ENCODE data around the gene SLC6A17. TPM values are rescaled to one million over a fixed set of nuclear protein-coding genes. Genes with fewer than 3 reads are reported as not detected.
A peak's percentile ranks its signal among the peaks of the same experiment; 100 is the strongest.

SLC6A17 gene
- total and polyA plus RNA-seq, 2 donors (not counting 3 experiments of a cell fraction or from before 2014, with no cell fraction given), result 0.03 TPM; not detected in 1

GRCh38 chr1:110112656-110113055 lies 37.6 kb upstream of the SLC6A17 start:
- H3K79me2 ChIP-seq (ENCODE audit: control insufficient read depth, insufficient read depth, low read length), result no peaks in the 10 kb centered on the region
- peaks cover 9 to 13% of the 10 kb centered on the region in 2 experiments for H3K27me3 ChIP-seq (ENCODE audit: control insufficient read depth in 2 of 2, insufficient read depth in 2 of 2, low read length in 2 of 2)
- no peak overlapping the region for H3K9ac ChIP-seq (replicated peaks; ENCODE audit: extremely low read depth, insufficient read depth, low read length)
- DNase-seq (ENCODE audit: low read depth, low spot score), result no peak
- no peaks in the 10 kb centered on the region for H3K9me3 ChIP-seq (replicated peaks; ENCODE audit: control insufficient read depth, insufficient read depth, low read length)
- intact Hi-C loops (cut with micrococcal nuclease), result no loop called here
- no peak overlapping the region for H3K27ac ChIP-seq (ENCODE audit: insufficient read depth, low read depth, low read length)
- H3K4me2 ChIP-seq (ENCODE audit: insufficient read depth, low read length), result no peak overlapping the region
- dilution Hi-C loops (cut with MboI; ENCODE audit: extremely low pct_ligation_motif_present, low sequenced_read_pairs), result no loop called here
- H2AFZ ChIP-seq (ENCODE audit: low read depth, low read length), result no peak overlapping the region
- H3K4me1 ChIP-seq (ENCODE audit: control insufficient read depth, extremely low read depth, insufficient read depth, low read length), result peaks cover 3% of the 10 kb centered on the region
- H3K36me3 ChIP-seq (ENCODE audit: control insufficient read depth in 2 of 2, extremely low read depth in 1 of 2, insufficient read depth in 2 of 2, low read length in 2 of 2), result no peaks in the 10 kb centered on the region
- POLR2A ChIA-PET, result no interaction called here
- no peaks in the 10 kb centered on the region for H4K20me1 ChIP-seq (replicated peaks; ENCODE audit: control insufficient read depth, extremely low read depth, insufficient read depth, low read length)
- no peaks in the 10 kb centered on the region for H3K9me1 ChIP-seq (replicated peaks; ENCODE audit: control insufficient read depth, extremely low read depth, insufficient read depth, low read length)
- peak; percentile 7 for TF ChIP-seq EZH2 (IDR thresholded peaks at IDR 0.05; ENCODE audit: borderline replicate concordance, low read depth, low read length, severe bottlenecking)
- no peak for TF ChIP-seq FOS (IDR thresholded peaks at IDR 0.05; ENCODE audit: borderline replicate concordance, insufficient read depth, low read length)
- no peak for TF ChIP-seq MYC (IDR thresholded peaks at IDR 0.05; ENCODE audit: low read depth, low read length)
- BruUV-seq (replicated peaks), result no TSS peak
- H3K4me3 ChIP-seq (replicated peaks in 1 of 3; ENCODE audit: insufficient read depth in 1 of 3, low read depth in 1 of 3, low read length in 3 of 3), result no peak overlapping the region
- no peak for FAIRE-seq
- CTCF ChIA-PET, result interaction anchor here (0.7 to 7.1 kb wide), 8 partner anchors 10 to 83 kb away, joined by 3 to 54 read pairs (median 3); no protein-coding TSS in a partner anchor

GRCh38 chr1:110113551-110113950 lies 36.7 kb upstream of the SLC6A17 start:
- H3K27me3 ChIP-seq (ENCODE audit: control insufficient read depth in 2 of 2, insufficient read depth in 2 of 2, low read length in 2 of 2), result peaks cover 9 to 13% of the 10 kb centered on the region in 2 experiments
- no peak overlapping the region for H2AFZ ChIP-seq (ENCODE audit: low read depth, low read length)
- no peak overlapping the region for H3K27ac ChIP-seq (ENCODE audit: insufficient read depth, low read depth, low read length)
- H3K36me3 ChIP-seq (ENCODE audit: control insufficient read depth in 2 of 2, extremely low read depth in 1 of 2, insufficient read depth in 2 of 2, low read length in 2 of 2), result no peaks in the 10 kb centered on the region
- no peaks in the 10 kb centered on the region for H3K9me1 ChIP-seq (replicated peaks; ENCODE audit: control insufficient read depth, extremely low read depth, insufficient read depth, low read length)
- H3K4me1 ChIP-seq (ENCODE audit: control insufficient read depth, extremely low read depth, insufficient read depth, low read length), result peaks cover 3% of the 10 kb centered on the region
- intact Hi-C loops (cut with micrococcal nuclease) (no loop called here), dilution Hi-C loops (cut with MboI; ENCODE audit: extremely low pct_ligation_motif_present, low sequenced_read_pairs) (no loop called here)
- H3K9ac ChIP-seq (replicated peaks; ENCODE audit: extremely low read depth, insufficient read depth, low read length), result no peak overlapping the region
- no peak overlapping the region for H3K4me2 ChIP-seq (ENCODE audit: insufficient read depth, low read length)
- no peaks in the 10 kb centered on the region for H3K9me3 ChIP-seq (replicated peaks; ENCODE audit: control insufficient read depth, insufficient read depth, low read length)
- FAIRE-seq, result no peak
- ChIA-PET POLR2A (no interaction called here), CTCF (interaction anchor here (1.1 to 7.1 kb wide), 5 partner anchors 11 to 60 kb away, joined by 3 to 54 read pairs (median 4); no protein-coding TSS in a partner anchor)
- DNase-seq (ENCODE audit: low read depth, low spot score), result no peak
- no peaks in the 10 kb centered on the region for H4K20me1 ChIP-seq (replicated peaks; ENCODE audit: control insufficient read depth, extremely low read depth, insufficient read depth, low read length)
- H3K79me2 ChIP-seq (ENCODE audit: control insufficient read depth, insufficient read depth, low read length), result no peaks in the 10 kb centered on the region
- TF ChIP-seq MYC (IDR thresholded peaks at IDR 0.05; ENCODE audit: low read depth, low read length), result no peak
- TF ChIP-seq JUN (IDR thresholded peaks at IDR 0.05; ENCODE audit: borderline replicate concordance, insufficient read depth, insufficient read length, low read depth), result no peak
- no peak for TF ChIP-seq GATA2 (IDR thresholded peaks at IDR 0.05; ENCODE audit: insufficient read depth, insufficient read length, low read depth, low read length)
- no peak for TF ChIP-seq POLR2AphosphoS5 (IDR thresholded peaks at IDR 0.05; ENCODE audit: insufficient read depth, low read depth, low read length)
- no peak for TF ChIP-seq FOS (IDR thresholded peaks at IDR 0.05; ENCODE audit: borderline replicate concordance, insufficient read depth, low read length)
- TF ChIP-seq POLR2A (IDR thresholded peaks at IDR 0.05; ENCODE audit: low read depth, low read length), result no peak
- peak; percentile 10 for TF ChIP-seq EZH2 (IDR thresholded peaks at IDR 0.05; ENCODE audit: borderline replicate concordance, low read depth, low read length, severe bottlenecking)
- BruUV-seq (replicated peaks), result no TSS peak
- H3K4me3 ChIP-seq (replicated peaks in 1 of 3; ENCODE audit: insufficient read depth in 1 of 3, low read depth in 1 of 3, low read length in 3 of 3), result no peak overlapping the region
